NCI-H187 (cell line): ENCODE measurements around the gene SLC9A9.
"Not testable (repeated sequence)": the region's sequence is repeated elsewhere in the genome, so short reads cannot be mapped to it uniquely, and the experiment has no call there.

ENCODE experiments used
- DNase-seq, 2 experiments: peaks; one replicate each; lab custom pipeline; 2025; lab: John Stamatoyannopoulos, UW

Gene SLC9A9

DNA sequence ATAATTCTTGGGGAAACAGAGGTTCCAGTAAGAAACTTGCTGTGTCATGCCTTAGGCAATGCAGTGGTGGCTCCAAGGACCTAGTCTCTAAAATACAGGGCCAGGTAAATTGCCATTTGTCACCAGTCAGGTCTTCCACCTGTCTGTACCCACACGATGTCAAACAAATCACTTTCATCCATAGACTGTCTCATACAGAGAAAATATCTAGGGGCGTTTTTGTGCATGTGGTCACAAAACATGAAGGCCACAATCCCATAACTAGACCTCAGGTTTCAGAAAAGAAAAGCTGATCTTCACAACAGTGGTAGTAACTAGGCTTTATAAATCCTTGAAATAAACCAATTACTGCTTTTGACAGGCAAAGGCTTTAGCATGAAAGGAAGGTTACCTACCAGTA is 92.3 kb downstream of the SLC9A9 start:
- DNase-seq, result no peak

DNA sequence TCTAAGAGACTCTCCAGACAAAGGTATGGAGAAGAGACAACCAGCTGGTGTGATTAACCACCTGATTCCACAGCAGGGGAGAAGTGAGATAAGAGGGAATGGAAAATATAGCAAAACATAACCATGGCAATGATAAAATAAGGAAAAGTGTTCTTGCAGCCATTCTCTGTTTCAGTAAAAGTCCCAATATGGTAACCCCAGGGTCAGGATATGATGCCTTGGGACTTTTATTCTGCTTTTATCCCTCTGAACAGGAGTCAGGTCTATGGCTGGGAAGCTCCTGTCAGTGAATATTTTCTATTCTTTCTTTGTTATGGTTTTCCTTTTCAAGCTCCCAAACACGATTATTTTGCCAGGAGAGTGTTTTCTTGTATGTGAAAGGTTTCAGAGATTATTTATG is 94.2 kb downstream of the SLC9A9 start:
- no peak for DNase-seq

DNA sequence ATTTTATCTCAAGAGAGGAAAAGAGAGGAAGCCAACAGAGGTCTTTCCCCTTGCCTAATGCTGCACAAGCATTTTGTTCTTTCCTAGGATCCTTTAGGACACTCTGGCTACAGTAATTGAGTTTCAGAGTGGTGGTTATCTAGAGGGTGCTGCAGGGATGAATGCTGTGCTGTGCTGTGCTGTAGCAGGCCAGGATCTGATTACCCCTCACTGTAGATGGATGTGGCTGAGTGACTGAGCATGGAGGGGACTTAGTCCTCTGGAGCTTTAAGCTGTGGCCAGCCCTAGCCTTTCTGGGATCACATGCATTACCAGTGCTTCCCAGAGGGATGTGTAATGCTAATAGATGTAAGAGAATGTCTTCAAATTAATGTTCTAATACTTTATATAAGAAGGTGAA is 94.8 kb downstream of the SLC9A9 start:
- no peak for DNase-seq

DNA sequence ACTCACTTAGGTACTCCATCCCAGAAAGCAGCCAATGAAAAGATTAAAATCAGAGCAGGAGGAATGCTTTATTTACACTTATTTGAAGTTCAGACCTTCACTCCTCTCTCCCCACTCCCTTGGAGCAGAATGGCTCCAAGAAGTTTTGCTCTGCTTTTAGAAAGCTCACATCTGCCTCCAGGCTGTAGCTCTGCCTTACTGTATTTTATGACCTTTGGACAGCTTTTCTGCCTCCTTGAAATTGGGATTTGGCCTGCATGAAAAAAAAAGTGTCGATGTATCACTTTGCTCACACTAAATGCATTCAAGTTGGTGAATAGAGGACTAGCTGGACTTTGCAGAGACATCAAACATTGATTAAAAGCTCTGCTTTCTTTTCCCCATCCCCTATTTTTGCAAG is 95.3 kb downstream of the SLC9A9 start:
- DNase-seq, result no peak

DNA sequence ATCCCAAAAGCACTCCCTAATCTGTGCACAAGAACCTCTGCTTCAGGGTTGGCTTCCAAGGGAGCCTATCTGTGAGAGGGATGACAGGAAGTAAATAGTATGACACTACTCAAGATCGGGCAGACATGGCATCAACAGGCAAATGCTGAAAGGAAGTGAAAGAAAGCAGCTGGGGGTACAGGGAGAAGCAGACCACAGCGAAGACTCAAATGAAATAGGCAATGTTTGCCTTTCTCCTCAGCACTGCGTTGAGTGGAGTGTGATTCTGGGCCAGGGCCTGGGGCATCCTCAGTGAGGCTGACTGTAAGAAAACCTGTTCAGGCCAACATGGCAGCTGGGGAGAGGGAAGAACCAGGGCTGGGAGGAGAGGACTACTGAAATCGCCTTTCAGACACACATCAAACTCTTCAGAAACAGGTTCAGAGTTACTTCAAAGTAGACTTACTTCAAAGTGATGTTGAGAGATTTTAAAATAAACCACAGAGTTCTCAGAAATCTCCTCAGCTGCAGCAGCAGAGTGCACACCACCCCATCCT is 96.6 kb downstream of the SLC9A9 start:
- DNase-seq, result no peak

DNA sequence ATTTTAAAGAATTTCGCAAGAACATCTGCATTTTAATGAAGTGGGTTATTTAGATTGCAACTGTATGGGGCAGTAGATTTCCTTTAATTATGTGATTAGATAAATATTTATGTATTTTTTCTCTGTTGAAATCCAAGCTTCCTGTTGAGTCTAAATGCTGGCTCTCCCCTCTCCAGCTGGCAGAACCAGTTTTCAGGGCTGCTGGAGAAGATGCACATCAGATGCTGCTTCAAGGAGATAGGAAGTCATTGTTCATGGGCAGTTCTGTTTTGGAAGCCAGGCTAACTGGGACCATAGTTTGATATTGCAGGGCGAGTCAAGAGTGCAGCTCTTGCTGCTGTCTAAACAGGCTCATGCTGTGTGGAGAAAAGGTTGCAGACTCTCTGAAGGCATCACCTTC is 97.4 kb downstream of the SLC9A9 start:
- no peak for DNase-seq

DNA sequence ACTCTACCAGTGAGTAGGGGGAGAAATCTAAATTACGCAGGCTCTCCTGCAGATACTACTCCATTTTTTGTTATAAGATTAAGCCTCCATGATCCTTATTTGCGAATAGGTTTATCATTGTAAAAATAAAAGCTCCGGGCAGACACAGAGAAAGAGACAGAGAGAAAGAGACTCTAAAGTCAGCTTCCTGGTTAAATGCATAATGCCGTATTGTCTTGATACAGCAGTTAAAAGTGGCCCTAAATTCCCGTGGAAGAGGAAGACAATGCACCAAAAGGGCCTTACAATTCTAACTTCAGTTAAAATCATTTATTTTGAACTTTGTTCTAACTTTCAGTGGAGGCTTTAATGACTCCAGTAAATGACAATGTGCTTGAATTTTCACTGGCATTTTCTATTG is 98.3 kb downstream of the SLC9A9 start:
- DNase-seq, result no peak

DNA sequence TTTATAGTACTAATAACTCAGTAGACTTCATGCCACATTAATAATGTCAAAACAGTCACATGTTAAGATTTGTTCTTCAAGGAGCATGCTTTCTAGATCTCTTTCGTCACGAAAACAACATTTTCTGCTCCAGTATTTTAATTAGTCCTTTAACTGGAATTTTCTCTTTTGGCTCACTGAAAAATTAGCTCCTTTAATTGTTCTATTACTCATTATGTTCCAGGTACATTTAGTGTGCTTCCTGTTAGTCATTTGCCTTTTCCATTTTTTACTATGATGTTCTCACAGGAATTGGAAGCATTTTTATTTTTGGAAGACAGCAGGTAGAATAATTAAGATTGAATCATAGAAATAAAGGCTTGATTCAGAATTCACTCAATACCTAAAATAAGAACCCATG is 111.2 kb downstream of the SLC9A9 start:
- no peak for DNase-seq

DNA sequence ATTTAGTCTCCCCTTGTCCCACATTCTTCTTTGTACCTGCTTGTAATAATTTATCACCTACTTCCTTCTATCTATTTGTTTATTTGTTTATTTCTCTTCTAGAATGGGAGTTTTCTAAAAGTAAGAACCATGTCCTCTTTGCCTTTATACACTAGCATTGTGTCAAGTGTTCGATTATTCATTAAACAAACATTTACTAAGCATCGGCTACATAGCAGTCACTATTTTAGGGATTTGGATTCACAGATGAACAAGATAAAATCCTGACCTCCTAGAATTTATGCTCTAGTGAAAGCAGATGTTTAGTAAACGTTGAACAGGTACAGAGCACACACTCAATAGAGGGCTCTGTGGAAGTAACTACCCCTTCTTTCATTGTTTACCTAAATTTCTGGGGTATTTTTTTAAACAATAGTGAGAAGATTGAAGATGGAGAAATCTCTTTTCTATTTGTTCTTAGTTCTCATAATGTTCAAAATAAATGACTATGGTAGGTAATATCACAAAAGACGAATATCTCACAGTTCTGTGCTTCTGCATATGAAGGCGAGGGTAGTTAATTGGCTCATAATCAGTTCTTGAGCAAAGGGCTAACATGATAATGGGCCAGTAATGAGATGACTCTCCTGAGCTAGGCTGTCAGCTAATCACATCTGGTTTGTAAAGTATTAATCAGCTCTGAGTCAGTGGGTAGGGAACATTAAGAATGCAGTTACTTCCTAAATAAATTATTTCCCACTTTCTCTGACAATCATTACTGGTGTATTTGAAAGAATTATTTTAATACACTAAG is 111.9 kb downstream of the SLC9A9 start:
- DNase-seq, result no peak

DNA sequence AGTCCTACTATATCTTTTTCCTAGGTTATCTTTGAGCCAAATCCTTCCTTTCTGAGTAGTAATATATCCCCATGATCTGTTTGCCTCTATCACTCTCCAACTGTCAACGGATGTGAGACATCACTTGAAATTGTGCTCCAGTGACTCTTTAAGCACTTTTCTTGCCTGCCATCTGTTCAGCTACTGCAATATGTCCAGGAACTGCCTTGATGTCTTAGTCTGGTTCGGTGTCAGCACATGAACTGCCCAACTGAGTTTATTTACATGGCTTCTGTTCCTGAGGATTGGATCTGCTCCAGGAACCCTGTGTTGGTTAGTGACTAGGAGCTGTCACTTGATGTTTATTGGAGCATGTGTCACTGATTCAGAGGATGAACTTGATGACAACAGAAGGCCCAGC is 116.5 kb downstream of the SLC9A9 start:
- no peak for DNase-seq

DNA sequence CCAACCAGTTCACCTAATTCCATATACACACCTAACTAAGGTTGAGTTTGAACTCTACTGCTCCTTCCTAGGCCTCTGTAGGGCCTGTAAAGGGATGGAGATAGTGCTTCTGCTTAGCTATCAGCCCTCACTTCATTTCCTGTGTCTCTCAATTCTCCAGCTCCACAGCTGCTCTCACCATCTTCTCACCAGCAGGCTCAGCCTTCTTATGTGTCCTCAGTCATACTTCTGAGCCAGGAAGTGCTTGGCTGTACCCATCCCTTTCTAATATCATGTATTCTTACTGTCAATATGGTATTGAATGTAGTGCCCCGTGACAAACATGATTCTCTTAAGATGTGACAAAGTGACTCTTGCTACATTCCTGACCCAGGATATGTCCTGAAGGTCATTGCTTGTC is 116.9 kb downstream of the SLC9A9 start:
- no peak for DNase-seq

DNA sequence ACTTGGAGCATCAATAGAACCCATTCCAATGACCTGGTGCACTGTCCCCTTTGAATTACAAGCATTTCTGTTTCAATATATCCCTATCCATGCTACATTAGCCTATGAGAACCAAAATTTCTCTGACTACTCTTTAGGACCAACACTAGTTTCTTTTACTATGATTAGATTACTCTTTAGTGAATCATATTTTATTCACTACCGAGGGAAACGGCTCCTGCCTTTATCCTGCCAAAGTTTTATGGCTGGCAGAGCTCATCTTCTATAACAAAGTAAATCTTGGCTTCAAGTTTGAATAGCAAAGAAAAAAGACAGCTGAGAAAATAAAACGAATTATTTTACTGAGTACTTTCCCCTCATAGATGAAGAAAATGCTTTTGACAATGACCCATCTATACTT is 120.9 kb downstream of the SLC9A9 start:
- no peak for DNase-seq

DNA sequence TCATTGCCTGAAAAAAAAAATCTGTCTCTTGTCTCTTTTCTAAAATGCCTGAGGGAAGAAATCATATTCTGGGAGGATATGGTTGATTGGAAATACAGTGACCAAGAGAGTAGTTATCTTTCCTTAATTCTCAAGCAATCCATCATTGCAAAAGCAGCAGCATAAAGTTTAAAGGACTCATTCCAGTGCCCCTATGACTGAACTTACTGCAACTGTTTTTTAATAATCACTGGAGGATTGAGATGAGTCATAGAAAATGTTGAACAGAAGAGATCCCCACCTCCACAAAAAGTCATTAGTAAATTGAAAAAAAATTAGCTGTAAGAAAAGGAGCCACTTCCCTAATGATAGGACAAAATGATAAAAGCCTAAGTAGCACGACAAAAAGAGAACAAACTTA is 121.5 kb downstream of the SLC9A9 start:
- no peak for DNase-seq

DNA sequence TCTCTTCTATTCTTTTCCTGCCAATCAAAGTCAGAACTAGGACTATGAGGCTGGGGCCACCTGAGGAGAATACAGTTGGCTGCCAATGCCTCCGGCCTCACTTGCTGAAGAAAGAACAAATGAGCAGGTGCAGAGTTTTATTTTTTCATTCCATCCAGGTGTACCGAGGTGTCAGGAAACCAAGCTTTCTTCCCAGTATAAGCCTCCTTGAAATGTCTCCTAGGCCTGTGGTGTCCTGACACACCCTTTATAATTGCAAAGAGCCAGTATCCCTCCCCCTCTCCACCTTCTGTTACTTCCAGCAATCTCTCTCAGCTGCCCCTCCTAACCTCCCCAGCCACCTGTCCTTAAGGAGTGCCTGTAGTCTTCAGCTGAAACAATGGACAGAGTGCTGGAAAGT is 127.9 kb downstream of the SLC9A9 start:
- DNase-seq, result peak; percentile 23 to 45

DNA sequence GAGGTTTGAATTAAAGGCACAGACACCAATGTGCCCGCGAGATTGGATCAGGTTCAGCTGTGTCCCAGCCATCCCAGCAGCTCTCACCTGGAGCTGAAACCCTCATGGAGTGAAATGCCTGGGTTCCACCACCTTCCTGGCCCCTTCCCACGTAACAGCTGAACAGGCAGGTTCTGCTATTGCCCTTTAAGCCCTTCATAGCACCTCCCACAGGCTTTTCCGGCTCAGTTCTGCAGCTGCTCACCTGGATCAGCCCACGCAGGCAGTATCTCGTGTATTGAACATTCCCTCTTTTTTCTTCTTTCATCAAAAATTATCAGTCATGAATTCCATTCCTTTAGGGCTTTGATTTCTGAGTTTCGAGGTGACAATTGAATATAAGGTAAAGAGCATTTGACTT is 129.8 kb downstream of the SLC9A9 start:
- peak in 1 of 2 experiments; percentile 23 for DNase-seq

DNA sequence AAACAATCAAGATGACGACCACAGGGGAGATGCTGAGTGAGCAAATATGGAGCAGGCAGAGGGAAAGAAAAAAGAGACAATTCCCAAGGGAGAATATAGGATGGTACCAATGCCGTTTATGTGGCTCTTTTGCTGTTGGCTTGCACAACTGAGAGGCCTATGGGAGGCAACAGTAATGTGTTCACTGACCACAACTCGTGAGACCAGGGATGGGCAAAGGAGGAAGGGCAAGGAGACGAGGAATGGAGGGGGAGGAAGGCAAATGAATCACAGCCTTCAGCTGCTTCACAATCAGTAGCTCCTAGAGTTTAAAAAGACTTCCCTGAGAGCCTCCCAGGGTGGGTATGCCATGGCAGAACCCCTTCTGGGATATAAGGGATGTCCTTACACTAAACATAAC is 131.5 kb downstream of the SLC9A9 start:
- DNase-seq, result no peak

DNA sequence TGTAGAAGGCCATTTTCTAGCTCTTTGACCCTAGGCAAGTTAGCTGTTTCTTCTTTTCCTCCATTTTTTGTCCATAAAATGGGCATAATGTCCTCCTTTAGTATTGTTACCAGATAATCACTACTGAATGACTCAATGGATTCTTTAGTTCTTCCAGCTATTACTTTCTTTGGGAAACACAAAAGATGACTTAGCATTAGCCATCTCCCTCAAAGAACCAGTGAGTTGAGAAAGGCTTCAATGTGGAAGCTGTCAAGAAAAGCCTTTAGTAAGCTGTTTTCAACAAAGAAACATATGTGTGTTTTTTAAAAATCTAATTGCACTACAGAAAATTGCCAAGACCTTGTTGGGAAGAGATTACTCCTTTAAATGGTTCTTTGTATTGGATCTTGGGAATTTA is 135.7 kb downstream of the SLC9A9 start:
- no peak for DNase-seq

DNA sequence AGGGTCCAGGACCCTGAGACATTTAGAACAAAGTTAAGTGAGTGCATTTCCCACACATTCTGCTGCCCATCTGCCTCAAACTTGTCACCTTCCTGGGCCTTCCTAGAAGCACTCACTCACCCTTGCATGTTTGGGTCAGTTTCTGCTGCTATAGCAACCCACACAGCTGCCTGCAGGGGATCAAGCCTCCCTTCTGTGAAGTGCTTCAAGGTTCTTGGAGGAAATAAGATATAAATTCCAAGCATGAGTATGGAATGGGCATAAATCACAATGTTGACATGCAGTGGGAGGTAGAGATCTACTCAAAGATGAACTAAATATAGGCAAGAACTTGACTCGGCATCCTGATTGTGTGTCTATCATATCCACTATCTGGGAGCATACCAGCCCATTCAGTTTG is 140.4 kb downstream of the SLC9A9 start:
- no peak for DNase-seq

DNA sequence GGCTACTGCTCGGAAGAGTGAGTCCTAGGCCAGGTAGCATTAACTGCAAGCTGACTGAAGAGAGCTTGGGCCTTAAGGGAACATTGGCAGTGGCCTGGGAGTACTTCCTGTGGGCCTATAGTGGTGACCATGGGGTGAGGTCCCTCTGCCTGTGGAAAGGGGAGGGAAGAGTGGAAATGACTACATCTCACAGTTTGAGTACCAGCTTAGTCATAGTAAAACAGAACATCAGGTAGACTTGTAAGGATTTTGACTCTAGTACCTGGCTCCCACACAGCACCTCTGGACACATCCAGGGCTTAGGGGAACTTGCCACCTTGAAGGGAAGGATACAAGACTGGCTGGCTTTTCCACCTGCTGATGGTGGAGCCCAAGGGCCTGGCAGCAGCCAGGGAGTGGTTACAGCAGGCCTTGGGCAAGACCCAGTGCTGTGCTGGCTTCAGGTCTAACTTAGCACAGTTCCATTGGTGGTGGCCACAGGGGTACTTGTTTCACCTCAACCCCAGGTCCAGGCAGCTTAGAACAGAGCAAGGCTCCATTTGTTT is 147.8 kb downstream of the SLC9A9 start:
- no peak for DNase-seq

DNA sequence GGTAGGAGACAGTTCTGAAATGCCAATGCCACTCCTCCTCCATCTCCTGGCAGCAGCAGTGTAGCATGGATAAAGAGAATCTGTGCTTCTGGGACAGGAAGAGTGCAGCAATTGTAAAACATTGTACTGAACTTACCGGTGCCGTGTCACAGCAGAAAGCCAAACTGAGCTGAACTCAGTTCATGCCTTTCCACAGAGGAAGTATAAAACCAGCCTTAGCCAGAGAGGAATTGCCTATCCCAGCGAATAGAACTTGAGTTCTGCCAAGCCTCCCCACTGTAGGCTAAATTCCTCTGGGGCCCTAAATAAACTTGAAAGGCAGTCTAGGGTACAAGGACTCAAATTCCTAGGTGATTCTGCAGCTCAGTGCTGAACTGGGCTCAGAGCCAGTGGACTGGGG is 148.8 kb downstream of the SLC9A9 start:
- DNase-seq, result no peak

DNA sequence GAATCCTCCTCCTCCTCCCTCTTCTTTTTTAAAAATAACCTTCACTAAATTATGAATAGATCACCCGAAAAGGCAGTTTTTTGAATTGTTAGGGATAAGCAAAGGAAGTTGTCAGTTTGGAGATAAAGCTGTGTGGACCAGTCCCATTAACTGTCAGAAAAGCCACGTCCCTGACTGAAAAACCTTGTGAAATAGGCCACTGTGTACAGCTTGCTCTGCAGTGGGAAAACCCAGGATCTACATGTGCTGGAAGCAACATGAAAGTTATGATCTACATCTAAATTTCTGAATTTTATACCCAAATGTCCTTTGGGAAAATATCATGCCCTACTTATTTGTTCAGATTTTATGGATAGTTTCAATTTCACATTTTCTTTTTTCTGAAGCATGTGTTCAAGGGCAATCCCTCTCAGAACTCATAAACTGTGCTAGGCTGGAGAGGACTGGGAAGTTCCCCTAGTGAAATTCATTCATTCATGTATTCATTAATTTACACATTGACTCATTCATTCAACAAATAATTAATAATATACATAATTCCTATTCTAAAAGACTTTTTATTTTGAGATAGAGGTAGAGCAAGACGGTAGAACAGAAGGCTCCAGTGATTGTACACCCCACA is 149.5 kb downstream of the SLC9A9 start:
- no peak for DNase-seq

DNA sequence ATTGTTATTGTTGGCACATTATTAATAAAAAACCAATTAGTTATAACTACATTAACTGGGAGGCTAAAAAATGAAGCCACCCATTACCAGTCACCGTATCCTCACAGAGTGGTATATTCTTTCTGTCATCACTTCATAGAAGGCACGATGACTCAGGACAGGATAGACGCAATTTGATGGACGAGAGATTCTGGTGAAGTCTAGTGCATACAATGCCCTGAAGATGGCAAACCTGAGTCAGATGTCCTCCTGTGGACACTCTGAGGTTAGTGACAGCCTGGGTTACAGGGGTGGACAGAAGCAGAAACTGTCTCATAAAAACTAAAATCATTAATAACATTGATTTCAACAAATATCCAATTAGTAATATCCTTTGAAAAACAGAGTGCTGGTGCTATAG is 150.3 kb downstream of the SLC9A9 start:
- DNase-seq, result no peak

DNA sequence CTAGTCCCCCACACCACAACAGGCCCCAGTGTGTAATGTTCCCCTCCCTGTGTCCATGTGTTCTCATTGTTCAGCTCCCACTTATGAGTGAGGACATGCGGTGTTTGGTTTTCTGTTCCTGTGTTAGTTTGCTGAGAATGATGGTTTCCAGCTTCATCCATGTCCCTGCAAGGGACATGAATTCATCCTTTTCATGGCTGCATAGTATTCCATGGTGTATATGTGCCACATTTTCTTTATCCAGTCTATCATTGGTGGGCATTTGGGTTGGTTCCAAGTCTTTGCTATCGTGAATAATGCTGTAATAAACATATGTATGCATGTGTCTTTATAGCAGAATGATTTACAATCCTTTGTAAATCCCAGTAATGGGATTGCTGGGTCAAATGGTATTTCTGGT is 152.9 kb downstream of the SLC9A9 start:
- DNase-seq, result not testable (repeated sequence)
